Small intestine (tissue), 7 donors: Measurements from ENCODE around the gene MACF1. TPM values are rescaled to one million over a fixed set of nuclear protein-coding genes. Genes with fewer than 3 reads are reported as not detected.
A peak's percentile ranks its signal among the peaks of the same experiment; 100 is the strongest.

Experiments
- DNase-seq, 2 donors: peaks; one replicate each; pipeline versions ENCODE4 v3.0.0 to v3.0.0-alpha.2; 2013
- FAIRE-seq: peaks from 2 replicates; lab custom pipeline; 2012; peaks lifted over from hg19 to GRCh38; lab: Jason Lieb, UNC
- H3K27ac ChIP-seq, 3 donors: one replicate each; pipeline ENCODE4 v1.5.1; 2013; ENCODE audit warnings: low read length in 2 of 3, mild to moderate bottlenecking in 2 of 3, control low read depth in 1 of 3, inconsistent platforms in 1 of 3, low read depth in 1 of 3, moderate library complexity in 1 of 3
- H3K27me3 ChIP-seq, 3 donors: one replicate each; pipeline ENCODE4 v1.6.1; 2013; ENCODE audit warnings: low read length in 3 of 3, inconsistent platforms in 1 of 3; ENCODE audit not compliant: control insufficient read depth in 3 of 3, insufficient read depth in 3 of 3
- H3K36me3 ChIP-seq, 3 donors: one replicate each; pipeline ENCODE4 v1.6.1; 2013; ENCODE audit warnings: low read length in 3 of 3, inconsistent platforms in 1 of 3, low read depth in 1 of 3, mild to moderate bottlenecking in 1 of 3, moderate library complexity in 1 of 3; ENCODE audit not compliant: control insufficient read depth in 3 of 3, insufficient read depth in 2 of 3
- H3K4me1 ChIP-seq, 3 donors: one replicate each; pipeline ENCODE4 v1.6.1; 2013; ENCODE audit warnings: low read length in 2 of 3, inconsistent platforms in 1 of 3, low read depth in 1 of 3, mild to moderate bottlenecking in 1 of 3, moderate library complexity in 1 of 3; ENCODE audit not compliant: control insufficient read depth in 3 of 3, insufficient read depth in 2 of 3
- H3K4me3 ChIP-seq, 3 donors: one replicate each; pipeline ENCODE4 v1.5.1; 2013; ENCODE audit warnings: low read length in 3 of 3, control low read depth in 1 of 3, inconsistent platforms in 1 of 3, low read depth in 1 of 3, mild to moderate bottlenecking in 1 of 3, moderate library complexity in 1 of 3
- H3K9me3 ChIP-seq, 2 donors: one replicate each; pipeline ENCODE4 v1.6.1; 2013; ENCODE audit warnings: low read depth in 1 of 2, low read length in 1 of 2; ENCODE audit not compliant: control insufficient read depth in 2 of 2, insufficient read depth in 1 of 2
- whole genome bisulfite sequencing, 3 donors: extraction: QIAGEN DNeasy Blood & Tissue Kit; methylation state at CpG; one replicate each; pipeline ENCODE4 v1.1.7; 2013; 5-methylcytosine and 5-hydroxymethylcytosine counted together
- polyA plus RNA-seq, 4 donors: library from polyadenylated mRNA; stranded (reverse) in 3 of 4; unstranded in 1 of 4; fragments of 200-250 nt in 3 of 4; fragments of 120-200 nt in 1 of 4; gene quantifications; one replicate each; pipeline versions ENCODE4 v1.2.1 to v1.2.3, GENCODE V29; 2013
- donor health status: healthy with polysubstance abuse.
- donor health status: control.
- donor health status: control.
- donor health status: Bipolar disorder and iron deficiency.
- donor health status: healthy.

The MACF1 gene
- polyA plus RNA-seq, 4 donors, result 18.1 to 64.8 (median 34.6) TPM

DNA sequence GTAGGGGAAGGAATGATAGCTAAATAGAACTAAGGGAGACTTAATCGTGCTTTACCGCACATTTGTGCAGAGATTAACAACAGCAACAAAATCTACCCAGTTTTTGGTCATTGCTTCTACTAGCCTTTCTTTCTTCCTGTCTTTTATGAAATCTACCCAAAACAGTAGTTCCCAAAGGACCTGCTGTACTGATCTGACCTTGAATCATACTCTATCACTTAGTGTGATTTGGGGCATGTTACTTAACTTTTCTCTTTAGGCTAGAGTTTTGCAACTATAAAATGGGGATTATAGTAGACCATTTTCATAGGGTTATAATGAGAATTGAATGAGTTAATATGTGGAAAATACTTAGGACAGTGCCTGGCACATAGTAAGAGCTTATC, 30.5 kb upstream of the MACF1 start:
- WGBS, 3 donors, result 72 to 89% (median 89%) methylated on average over 2 of the region's 2 CpGs
- Histone ChIP-seq H3K4me3 (no peak overlapping the region), H3K27me3 (no peaks in the 10 kb centered on the region), H3K27ac (no peak overlapping the region), H3K4me1 (peaks cover 0 to 15% (median 10%) of the 10 kb centered on the region in 3 donors), H3K36me3 (no peaks in the 10 kb centered on the region), H3K9me3 (no peaks in the 10 kb centered on the region)
- no peak for FAIRE-seq
- DNase-seq, result no peak

DNA sequence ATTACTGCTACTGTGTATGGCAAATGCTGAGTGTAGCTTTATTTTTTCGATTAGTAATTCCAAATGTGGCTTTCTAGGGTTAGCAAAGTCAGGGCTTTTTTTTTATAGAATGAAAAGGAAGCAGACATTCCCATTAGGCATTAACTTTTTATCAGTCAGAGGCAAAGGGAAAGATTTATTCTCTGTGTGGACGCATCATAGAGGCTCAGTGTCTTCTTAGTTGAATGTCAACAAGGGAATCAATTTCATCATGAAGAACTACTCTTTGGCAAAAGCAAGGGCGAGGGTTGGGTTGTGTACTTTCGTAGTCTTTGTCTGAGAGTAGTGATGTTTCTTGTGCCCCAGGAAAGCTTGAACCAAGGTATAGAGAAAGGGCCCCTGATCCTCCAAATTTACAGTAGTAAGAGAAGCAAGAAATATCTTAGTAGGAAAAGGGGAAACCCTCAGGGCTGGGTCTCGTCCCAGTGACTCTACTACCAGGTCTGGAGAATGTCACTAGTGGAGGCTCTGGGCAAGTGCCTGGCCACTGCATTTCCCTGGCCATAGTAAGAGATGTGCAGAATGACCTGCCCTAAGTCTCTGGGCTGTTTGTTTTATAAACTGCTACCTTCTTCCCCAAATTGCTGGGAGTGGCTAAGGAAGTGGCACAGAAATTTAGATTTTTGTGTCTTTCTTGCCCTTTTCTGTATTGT, 30.0 kb upstream of the MACF1 start:
- FAIRE-seq, result no peak
- H3K4me3 ChIP-seq, result no peak overlapping the region
- 68 to 75% (median 75%) methylated on average over 5 of the region's 5 CpGs for WGBS, 3 donors
- H3K27me3 ChIP-seq, result no peaks in the 10 kb centered on the region
- no peaks in the 10 kb centered on the region for H3K9me3 ChIP-seq
- H3K27ac ChIP-seq, result peak overlapping the region in 1 of 3 donors; percentile 24
- peaks cover 0 to 18% (median 12%) of the 10 kb centered on the region in 3 donors for H3K4me1 ChIP-seq
- H3K36me3 ChIP-seq, result no peaks in the 10 kb centered on the region
- DNase-seq, result no peak

DNA sequence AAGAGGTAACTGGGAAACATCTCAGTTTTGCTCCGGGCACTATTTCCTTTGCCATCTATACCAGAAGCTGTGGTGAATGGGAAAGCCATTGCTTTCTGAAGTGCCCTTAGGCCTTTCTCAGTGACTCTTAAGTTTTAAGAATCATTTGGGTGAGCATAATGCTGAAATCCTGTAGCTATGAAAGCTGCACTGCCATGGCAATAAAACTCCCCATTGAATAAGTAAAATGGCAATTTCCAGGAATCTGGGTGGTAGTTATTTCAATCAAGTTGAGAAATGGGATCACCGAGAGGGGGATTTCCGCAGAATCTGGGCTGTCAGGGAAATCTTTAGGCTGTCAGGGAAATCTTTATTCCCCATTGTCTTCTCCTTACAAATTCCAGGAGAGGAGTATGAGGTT, 26.8 kb upstream of the MACF1 start:
- Histone ChIP-seq H3K9me3 (no peaks in the 10 kb centered on the region), H3K27ac (no peak overlapping the region), H3K4me1 (peaks cover 0 to 13% (median 9%) of the 10 kb centered on the region in 3 donors), H3K27me3 (no peaks in the 10 kb centered on the region), H3K36me3 (no peaks in the 10 kb centered on the region), H3K4me3 (no peak overlapping the region)
- DNase-seq (no peak), FAIRE-seq (no peak)
- WGBS, 3 donors, result 85 to 92% (median 88%) methylated on average over 3 of the region's 3 CpGs

DNA sequence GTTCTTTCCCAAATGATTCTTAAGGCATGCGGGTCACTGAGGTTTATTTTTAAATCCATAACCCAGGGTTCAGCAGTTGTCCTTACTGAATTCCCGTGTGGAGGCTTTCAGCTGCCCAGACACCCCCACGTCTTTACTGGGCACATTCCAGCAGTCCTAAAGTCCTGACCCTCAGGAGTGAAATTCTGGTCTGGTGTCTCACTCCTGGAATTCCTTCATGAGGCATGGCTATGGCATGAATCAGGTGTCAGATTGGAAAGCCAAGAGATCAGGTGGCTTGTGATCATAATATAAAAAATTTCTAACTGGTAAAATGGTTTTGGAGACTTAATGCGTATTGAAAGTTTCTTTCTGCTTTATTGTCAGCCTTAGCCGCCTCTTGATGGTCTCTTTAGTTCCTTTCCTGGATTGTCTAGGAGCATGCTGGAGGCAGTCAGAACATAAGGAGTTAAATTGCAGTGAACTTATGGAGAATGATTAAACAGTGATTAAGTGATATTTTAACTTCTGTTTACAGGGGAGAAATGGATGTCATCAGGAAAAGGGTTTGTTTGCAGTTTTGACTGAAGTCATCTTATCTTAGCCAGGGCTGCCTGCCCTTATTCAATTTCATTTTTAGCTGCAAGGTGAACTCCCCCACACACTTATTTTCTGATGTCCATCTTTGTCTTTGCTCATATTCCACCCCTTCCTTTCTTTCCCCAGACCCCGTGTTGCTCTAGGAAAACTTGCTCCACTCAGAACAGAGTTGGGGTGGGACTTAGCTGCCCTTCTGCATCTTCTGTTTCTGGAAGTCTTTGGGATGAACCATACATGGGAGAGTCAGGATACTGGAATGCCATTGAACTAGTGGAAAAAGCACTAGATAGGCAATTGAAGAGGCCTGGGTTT, 25.7 kb upstream of the MACF1 start:
- H3K36me3 ChIP-seq, result no peaks in the 10 kb centered on the region
- no peak for FAIRE-seq
- no peak overlapping the region for H3K4me3 ChIP-seq
- DNase-seq, result no peak
- no peaks in the 10 kb centered on the region for H3K9me3 ChIP-seq
- H3K27me3 ChIP-seq, result no peaks in the 10 kb centered on the region
- peak overlapping the region in 1 of 3 donors; percentile 42 for H3K27ac ChIP-seq
- 59 to 67% (median 59%) methylated on average over 6 of the region's 6 CpGs for WGBS, 3 donors
- H3K4me1 ChIP-seq, result peaks cover 0 to 13% (median 11%) of the 10 kb centered on the region in 3 donors

DNA sequence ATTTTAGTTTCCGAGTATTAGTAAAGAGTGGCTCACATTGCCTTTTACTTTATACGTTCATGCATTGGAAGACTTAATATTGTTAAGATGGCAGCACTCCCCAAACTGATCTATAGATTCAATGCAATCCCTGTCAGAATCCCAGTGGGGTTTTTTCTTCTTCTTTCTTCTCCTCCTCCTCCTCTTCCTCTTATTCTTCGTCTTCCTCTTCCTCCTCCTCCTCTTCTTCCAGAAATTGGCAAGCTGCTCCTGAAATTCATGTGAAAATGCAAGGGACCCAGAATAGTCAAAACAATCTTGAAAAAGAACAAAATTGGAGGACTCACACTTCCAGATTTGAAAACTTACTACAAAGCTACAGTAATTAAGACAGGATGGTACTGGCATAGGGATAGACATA, 23.2 kb upstream of the MACF1 start:
- Histone ChIP-seq H3K4me1 (peaks cover 6 to 19% (median 13%) of the 10 kb centered on the region in 3 donors), H3K27me3 (no peaks in the 10 kb centered on the region), H3K36me3 (no peaks in the 10 kb centered on the region), H3K9me3 (no peaks in the 10 kb centered on the region), H3K4me3 (no peak overlapping the region), H3K27ac (no peak overlapping the region)
- FAIRE-seq (no peak), DNase-seq (no peak)
- 53 to 63% (median 63%) methylated on average over 3 of the region's 3 CpGs for whole genome bisulfite sequencing, 3 donors

DNA sequence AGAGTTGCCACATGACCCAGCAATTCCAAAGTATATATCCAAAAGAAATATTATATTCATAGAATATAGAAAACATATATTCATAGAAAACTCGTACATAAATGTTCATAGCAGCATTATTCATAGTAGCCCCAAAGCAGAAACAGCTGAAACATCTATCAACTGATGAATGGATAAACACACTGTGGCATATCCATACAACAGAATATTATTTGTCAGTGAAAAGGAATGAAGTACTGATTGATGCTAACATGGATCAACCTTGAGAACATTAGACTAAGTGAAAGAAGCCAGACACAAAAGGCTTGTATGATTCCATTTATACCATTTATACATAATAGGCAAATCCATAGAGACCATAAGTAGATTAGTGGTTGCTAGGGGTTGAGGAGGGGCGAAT, 21.7 kb upstream of the MACF1 start:
- WGBS, 3 donors, result 91 to 92% (median 91%) methylated on average over 2 of the region's 2 CpGs
- H3K27ac ChIP-seq, result peak overlapping the region in 1 of 3 donors; percentile 11

DNA sequence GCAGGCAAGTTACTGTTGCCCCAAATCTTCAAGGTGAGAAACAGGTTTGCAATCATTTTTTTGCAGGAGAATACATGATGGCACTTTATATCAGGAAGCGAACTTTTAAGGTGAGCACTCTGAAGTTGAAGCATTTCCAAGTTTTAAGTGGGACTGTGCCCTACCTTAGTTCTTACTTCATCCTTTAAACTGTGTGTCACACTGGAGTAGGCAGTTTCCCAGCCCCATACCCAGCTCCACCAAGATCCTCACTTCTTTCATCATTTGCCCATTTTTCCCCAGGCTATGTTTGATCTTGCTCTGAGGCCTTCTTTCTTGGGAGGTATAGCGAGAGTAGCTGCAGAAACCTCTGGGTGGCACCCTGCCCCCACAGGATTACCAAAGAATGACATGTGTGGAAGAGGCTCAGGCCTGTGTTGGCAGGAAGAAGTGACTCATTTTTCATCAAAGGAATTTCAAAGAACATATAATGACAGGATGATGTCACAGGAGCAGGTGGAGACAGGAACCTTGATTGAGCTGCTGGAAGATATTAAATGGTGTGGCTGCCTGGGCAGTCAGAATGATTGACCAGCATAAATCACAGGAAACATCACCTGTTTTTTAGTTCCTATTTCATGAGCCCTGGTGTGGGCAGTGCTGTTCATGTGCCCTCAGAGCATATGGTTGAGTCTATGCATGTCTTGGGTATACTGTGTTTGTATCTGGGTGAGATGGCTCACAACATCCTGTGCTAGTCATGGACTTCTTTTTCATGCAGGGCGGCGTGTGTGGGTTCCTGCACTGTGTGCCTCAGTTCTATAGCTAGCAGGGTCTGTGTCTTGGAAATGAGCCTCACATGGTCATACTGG, 20.8 kb upstream of the MACF1 start:
- no peak overlapping the region for H3K4me3 ChIP-seq
- WGBS, 3 donors, result 65 to 80% (median 74%) methylated on average over 4 of the region's 4 CpGs
- DNase-seq (peak; percentile 88 to 90), FAIRE-seq (no peak)
- no peaks in the 10 kb centered on the region for H3K27me3 ChIP-seq
- H3K36me3 ChIP-seq, result no peaks in the 10 kb centered on the region
- H3K27ac ChIP-seq, result peak overlapping the region; percentile 41 to 81 (median 55)
- peaks cover 6 to 14% (median 11%) of the 10 kb centered on the region in 3 donors for H3K4me1 ChIP-seq
- H3K9me3 ChIP-seq, result no peaks in the 10 kb centered on the region

More for the DNA sequence above, 21.7 kb upstream of the MACF1 start:
- Histone ChIP-seq H3K4me1 (peaks cover 6 to 19% (median 13%) of the 10 kb centered on the region in 3 donors), H3K9me3 (no peaks in the 10 kb centered on the region), H3K27me3 (no peaks in the 10 kb centered on the region), H3K36me3 (no peaks in the 10 kb centered on the region), H3K4me3 (no peak overlapping the region)
- DNase-seq (no peak), FAIRE-seq (no peak)

DNA sequence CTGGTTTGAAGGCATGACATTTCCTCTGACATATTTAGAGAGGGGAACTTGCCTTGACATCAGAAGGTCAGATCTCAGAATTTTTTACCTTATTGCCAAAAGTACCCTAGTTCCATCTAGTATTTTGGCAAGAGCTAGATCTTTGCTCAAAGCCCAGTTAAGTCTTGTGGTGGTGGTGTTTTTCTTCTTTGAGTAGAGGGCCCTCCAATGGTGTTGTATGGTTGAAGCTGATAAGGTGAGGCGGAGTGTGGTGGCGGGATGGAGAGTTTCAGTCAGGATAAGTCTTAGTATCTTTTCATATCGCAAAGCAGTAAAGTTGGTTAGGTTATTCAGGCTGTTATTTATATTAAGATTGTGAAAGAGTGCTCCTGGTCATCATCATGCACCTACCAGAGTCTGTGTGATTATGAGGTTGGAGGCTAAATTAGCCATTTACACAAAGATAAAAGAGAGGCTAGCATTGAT, 20.1 kb upstream of the MACF1 start:
- FAIRE-seq (no peak), DNase-seq (no peak)
- Histone ChIP-seq H3K27ac (peak overlapping the region; percentile 41 to 81 (median 55)), H3K36me3 (no peaks in the 10 kb centered on the region), H3K4me1 (peaks cover 6 to 10% (median 6%) of the 10 kb centered on the region in 3 donors), H3K9me3 (no peaks in the 10 kb centered on the region), H3K4me3 (no peak overlapping the region), H3K27me3 (no peaks in the 10 kb centered on the region)
- 86 to 94% (median 87%) methylated on average over 3 of the region's 3 CpGs for WGBS, 3 donors
